ENCODE measurements around the gene AQP12A.

- TF ChIP-seq CTCF (IDR thresholded peaks at IDR 0.05), result no peak
- no peak for TF ChIP-seq EP300 (IDR thresholded peaks at IDR 0.05)
Observed at GRCh38 chr2:240724431-240724830, 32.8 kb downstream of the AQP12A start.

All from sigmoid colon (tissue), 4 donors.